Measurements from ENCODE around the gene NCOR2. TPM values are rescaled to one million over a fixed set of nuclear protein-coding genes. Genes with fewer than 3 reads are reported as not detected.

Gene NCOR2
- total and polyA plus RNA-seq, 2 of the 8 experiments (the other 6 are each of a cell fraction or from before 2014, with no cell fraction given), result 14.8 to 275 TPM

GRCh38 chr12:124578854-124579253 lies 11.4 kb upstream of the NCOR2 start (continued):
- TF ChIP-seq CHD7 (IDR thresholded peaks at IDR 0.05; ENCODE audit: insufficient replicate concordance, low read length) (no peak), CHD2 (IDR thresholded peaks at IDR 0.05; ENCODE audit: low read length) (no peak), SIRT6 (IDR thresholded peaks at IDR 0.05; ENCODE audit: low read length) (no peak), TEAD4 (IDR thresholded peaks at IDR 0.05; ENCODE audit: low read depth, low read length) (no peak), SUZ12 (IDR thresholded peaks at IDR 0.05; ENCODE audit: low read length) (no peak), CTBP2 (IDR thresholded peaks at IDR 0.05; ENCODE audit: borderline replicate concordance, insufficient read depth, insufficient read length, low read length) (no peak), SIN3A (conservative IDR thresholded peaks at IDR 0.05 in 1 of 2, IDR thresholded peaks at IDR 0.05 in 1 of 2; ENCODE audit: low read depth in 1 of 2, low read length in 2 of 2) (no peak), BCL11A (IDR thresholded peaks at IDR 0.05; ENCODE audit: low read depth in 2 of 2, low read length in 2 of 2) (no peak), KDM5A (IDR thresholded peaks at IDR 0.05; ENCODE audit: low read length) (no peak)

Data from H1 (cell line).